Tibial nerve (tissue), 4 donors: ENCODE measurements around the gene NBL1.

ENCODE experiments used
- EP300 ChIP-seq, 2 donors: sonication (generic); formaldehyde crosslinking; IDR thresholded peaks; one replicate each; pipeline ENCODE4 v1.6.1; 2017; ENCODE audit warnings: antibody characterized with exemption in 2 of 2, mild to moderate bottlenecking in 1 of 2
- TF ChIP-seq, protein P1 (sequence below), 5 experiments: fragments of 200-600 bp in 3 of 5; fragments of 450-650 bp in 2 of 5; sonication (generic) in 3 of 5; IDR thresholded peaks; one replicate each; pipeline ENCODE4 v1.5.1; 2016 to 2019; ENCODE audit warnings: antibody characterized with exemption in 5 of 5, mild to moderate bottlenecking in 3 of 5, moderate library complexity in 2 of 5

- TF ChIP-seq EP300 (IDR thresholded peaks at IDR 0.05), result no peak
- TF ChIP-seq, protein P1, sequence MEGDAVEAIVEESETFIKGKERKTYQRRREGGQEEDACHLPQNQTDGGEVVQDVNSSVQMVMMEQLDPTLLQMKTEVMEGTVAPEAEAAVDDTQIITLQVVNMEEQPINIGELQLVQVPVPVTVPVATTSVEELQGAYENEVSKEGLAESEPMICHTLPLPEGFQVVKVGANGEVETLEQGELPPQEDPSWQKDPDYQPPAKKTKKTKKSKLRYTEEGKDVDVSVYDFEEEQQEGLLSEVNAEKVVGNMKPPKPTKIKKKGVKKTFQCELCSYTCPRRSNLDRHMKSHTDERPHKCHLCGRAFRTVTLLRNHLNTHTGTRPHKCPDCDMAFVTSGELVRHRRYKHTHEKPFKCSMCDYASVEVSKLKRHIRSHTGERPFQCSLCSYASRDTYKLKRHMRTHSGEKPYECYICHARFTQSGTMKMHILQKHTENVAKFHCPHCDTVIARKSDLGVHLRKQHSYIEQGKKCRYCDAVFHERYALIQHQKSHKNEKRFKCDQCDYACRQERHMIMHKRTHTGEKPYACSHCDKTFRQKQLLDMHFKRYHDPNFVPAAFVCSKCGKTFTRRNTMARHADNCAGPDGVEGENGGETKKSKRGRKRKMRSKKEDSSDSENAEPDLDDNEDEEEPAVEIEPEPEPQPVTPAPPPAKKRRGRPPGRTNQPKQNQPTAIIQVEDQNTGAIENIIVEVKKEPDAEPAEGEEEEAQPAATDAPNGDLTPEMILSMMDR (IDR thresholded peaks at IDR 0.05), result no peak
These were observed 10.3 kb downstream of the NBL1 start for GRCh38 chr1:19654386-19654785.
